H1 (cell line): ENCODE data around the gene CACNA1C. TPM values are rescaled to one million over a fixed set of nuclear protein-coding genes. Genes with fewer than 3 reads are reported as not detected.

Experiments used
- CHD1 ChIP-seq: IDR thresholded peaks from 2 replicates; pipeline ENCODE4 v1.6.1; 2012; ENCODE audit warnings: low read depth, low read length, improper control_type of control experiment
- CHD2 ChIP-seq: IDR thresholded peaks from 2 replicates; pipeline ENCODE4 v1.6.1; 2012; ENCODE audit warnings: low read length, improper control_type of control experiment
- KDM1A ChIP-seq: fragments of 200-600, 300-600 bp; sonication (generic); IDR thresholded peaks from 2 replicates; pipeline ENCODE4 v1.7.1; 2016; ENCODE audit warnings: mild to moderate bottlenecking, low read length, borderline replicate concordance
- POLR2AphosphoS5 ChIP-seq: IDR thresholded peaks from 2 replicates; pipeline ENCODE4 v1.6.1; 2011; ENCODE audit warnings: low read depth, low read length
- RAD21 ChIP-seq, 2 experiments: IDR thresholded peaks in 1 of 2; conservative IDR thresholded peaks in 1 of 2; 2 replicates each; pipeline ENCODE4 v1.6.1; 2011; ENCODE audit warnings: low read depth in 2 of 2, low read length in 2 of 2, improper control_type of control experiment in 1 of 2, inconsistent platforms in 1 of 2, mild to moderate bottlenecking in 1 of 2, moderate library complexity in 1 of 2
- SAP30 ChIP-seq: fragments of 300-600 bp; sonication (generic); IDR thresholded peaks from 2 replicates; pipeline ENCODE4 v1.7.1; 2012; ENCODE audit warnings: low read length, moderate library complexity, mild to moderate bottlenecking, inconsistent platforms; ENCODE audit not compliant: insufficient read depth, insufficient replicate concordance
- SP2 ChIP-seq: IDR thresholded peaks from 2 replicates; pipeline ENCODE4 v1.6.1; 2012; ENCODE audit warnings: mild to moderate bottlenecking, low read length, inconsistent platforms
- SRF ChIP-seq: IDR thresholded peaks from 2 replicates; pipeline ENCODE4 v1.6.1; 2011; ENCODE audit warnings: mild to moderate bottlenecking, low read depth, low read length, moderate library complexity
- TAF7 ChIP-seq: optimal IDR thresholded peaks from 2 replicates; pipeline ENCODE3; 2011; ENCODE audit warnings: low read depth, mild to moderate bottlenecking, inconsistent platforms, low read length, moderate library complexity, borderline replicate concordance
- polyA plus RNA-seq, 7 experiments: library from polyadenylated mRNA; depleted of rRNA in 3 of 7; stranded (reverse) in 5 of 7; unstranded in 2 of 7; fragments of >200 nt in 5 of 7; fragments of 200-250 nt in 2 of 7; gene quantifications; 1 replicate in 5 of 7; 2 replicates in 1 of 7; 4 replicates in 1 of 7; pipeline versions ENCODE4 v1.2.1 to v1.2.3, GENCODE V29; 2011 to 2013; ENCODE audit warnings: missing spikeins in 2 of 7, mixed read lengths in 2 of 7
- total RNA-seq: library from RNA; stranded (reverse); fragmentation: NEBNext Ultra II Directional; extraction: Animal tissue kit (Norgen Biotek cat#: 25700); gene quantifications from 2 replicates; pipeline ENCODE4 v1.2.1, GENCODE V29; 2021
- TF ChIP-seq, protein P1 (sequence below): fragments of 300-600 bp; sonication (generic); IDR thresholded peaks from 2 replicates; pipeline ENCODE4 v1.7.1; 2012; ENCODE audit warnings: low read length, moderate library complexity, mild to moderate bottlenecking, inconsistent platforms; ENCODE audit not compliant: insufficient replicate concordance
- TF ChIP-seq, protein P2 (sequence below): IDR thresholded peaks from 2 replicates; pipeline ENCODE4 v1.6.1; 2011; ENCODE audit warnings: low read depth, mild to moderate bottlenecking, low read length; ENCODE audit not compliant: insufficient read depth

Gene CACNA1C
- total and polyA plus RNA-seq, 2 of the 8 experiments (the other 6 are each of a cell fraction or from before 2014, with no cell fraction given): 1.3 TPM

DNA sequence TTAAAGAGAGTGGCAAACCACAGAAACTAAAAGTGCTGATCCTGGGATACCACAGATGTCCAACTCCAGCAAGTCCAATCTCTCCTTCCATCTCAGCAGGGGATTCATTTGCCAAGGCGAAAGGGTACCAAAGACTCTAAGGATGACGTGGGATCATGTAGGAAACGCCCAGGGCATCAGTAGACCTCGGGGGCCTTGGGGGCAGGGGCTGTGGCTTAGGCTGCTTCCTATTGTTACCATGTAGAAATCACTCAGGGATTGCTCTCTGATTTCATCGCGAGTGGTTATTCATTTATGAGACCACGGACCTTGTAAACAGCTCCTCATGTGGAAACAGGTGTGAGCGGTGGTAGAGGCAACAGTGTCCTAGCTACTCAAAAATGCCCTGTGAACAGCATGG, 592.7 kb downstream of the CACNA1C start (continued):
- TF ChIP-seq, protein P1, sequence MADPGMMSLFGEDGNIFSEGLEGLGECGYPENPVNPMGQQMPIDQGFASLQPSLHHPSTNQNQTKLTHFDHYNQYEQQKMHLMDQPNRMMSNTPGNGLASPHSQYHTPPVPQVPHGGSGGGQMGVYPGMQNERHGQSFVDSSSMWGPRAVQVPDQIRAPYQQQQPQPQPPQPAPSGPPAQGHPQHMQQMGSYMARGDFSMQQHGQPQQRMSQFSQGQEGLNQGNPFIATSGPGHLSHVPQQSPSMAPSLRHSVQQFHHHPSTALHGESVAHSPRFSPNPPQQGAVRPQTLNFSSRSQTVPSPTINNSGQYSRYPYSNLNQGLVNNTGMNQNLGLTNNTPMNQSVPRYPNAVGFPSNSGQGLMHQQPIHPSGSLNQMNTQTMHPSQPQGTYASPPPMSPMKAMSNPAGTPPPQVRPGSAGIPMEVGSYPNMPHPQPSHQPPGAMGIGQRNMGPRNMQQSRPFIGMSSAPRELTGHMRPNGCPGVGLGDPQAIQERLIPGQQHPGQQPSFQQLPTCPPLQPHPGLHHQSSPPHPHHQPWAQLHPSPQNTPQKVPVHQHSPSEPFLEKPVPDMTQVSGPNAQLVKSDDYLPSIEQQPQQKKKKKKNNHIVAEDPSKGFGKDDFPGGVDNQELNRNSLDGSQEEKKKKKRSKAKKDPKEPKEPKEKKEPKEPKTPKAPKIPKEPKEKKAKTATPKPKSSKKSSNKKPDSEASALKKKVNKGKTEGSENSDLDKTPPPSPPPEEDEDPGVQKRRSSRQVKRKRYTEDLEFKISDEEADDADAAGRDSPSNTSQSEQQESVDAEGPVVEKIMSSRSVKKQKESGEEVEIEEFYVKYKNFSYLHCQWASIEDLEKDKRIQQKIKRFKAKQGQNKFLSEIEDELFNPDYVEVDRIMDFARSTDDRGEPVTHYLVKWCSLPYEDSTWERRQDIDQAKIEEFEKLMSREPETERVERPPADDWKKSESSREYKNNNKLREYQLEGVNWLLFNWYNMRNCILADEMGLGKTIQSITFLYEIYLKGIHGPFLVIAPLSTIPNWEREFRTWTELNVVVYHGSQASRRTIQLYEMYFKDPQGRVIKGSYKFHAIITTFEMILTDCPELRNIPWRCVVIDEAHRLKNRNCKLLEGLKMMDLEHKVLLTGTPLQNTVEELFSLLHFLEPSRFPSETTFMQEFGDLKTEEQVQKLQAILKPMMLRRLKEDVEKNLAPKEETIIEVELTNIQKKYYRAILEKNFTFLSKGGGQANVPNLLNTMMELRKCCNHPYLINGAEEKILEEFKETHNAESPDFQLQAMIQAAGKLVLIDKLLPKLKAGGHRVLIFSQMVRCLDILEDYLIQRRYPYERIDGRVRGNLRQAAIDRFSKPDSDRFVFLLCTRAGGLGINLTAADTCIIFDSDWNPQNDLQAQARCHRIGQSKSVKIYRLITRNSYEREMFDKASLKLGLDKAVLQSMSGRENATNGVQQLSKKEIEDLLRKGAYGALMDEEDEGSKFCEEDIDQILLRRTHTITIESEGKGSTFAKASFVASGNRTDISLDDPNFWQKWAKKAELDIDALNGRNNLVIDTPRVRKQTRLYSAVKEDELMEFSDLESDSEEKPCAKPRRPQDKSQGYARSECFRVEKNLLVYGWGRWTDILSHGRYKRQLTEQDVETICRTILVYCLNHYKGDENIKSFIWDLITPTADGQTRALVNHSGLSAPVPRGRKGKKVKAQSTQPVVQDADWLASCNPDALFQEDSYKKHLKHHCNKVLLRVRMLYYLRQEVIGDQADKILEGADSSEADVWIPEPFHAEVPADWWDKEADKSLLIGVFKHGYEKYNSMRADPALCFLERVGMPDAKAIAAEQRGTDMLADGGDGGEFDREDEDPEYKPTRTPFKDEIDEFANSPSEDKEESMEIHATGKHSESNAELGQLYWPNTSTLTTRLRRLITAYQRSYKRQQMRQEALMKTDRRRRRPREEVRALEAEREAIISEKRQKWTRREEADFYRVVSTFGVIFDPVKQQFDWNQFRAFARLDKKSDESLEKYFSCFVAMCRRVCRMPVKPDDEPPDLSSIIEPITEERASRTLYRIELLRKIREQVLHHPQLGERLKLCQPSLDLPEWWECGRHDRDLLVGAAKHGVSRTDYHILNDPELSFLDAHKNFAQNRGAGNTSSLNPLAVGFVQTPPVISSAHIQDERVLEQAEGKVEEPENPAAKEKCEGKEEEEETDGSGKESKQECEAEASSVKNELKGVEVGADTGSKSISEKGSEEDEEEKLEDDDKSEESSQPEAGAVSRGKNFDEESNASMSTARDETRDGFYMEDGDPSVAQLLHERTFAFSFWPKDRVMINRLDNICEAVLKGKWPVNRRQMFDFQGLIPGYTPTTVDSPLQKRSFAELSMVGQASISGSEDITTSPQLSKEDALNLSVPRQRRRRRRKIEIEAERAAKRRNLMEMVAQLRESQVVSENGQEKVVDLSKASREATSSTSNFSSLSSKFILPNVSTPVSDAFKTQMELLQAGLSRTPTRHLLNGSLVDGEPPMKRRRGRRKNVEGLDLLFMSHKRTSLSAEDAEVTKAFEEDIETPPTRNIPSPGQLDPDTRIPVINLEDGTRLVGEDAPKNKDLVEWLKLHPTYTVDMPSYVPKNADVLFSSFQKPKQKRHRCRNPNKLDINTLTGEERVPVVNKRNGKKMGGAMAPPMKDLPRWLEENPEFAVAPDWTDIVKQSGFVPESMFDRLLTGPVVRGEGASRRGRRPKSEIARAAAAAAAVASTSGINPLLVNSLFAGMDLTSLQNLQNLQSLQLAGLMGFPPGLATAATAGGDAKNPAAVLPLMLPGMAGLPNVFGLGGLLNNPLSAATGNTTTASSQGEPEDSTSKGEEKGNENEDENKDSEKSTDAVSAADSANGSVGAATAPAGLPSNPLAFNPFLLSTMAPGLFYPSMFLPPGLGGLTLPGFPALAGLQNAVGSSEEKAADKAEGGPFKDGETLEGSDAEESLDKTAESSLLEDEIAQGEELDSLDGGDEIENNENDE: no peak
- TF ChIP-seq CHD2 (no peak), RAD21 (IDR thresholded peaks at IDR 0.05 in 1 of 2, conservative IDR thresholded peaks at IDR 0.05 in 1 of 2; ENCODE audit: low read depth in 2 of 2, low read length in 2 of 2) (no peak), SAP30 (no peak), SP2 (no peak), CHD1 (no peak), POLR2AphosphoS5 (no peak), TAF7 (no peak), KDM1A (no peak), SRF (no peak)
- TF ChIP-seq, protein P2, sequence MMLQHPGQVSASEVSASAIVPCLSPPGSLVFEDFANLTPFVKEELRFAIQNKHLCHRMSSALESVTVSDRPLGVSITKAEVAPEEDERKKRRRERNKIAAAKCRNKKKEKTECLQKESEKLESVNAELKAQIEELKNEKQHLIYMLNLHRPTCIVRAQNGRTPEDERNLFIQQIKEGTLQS: no peak
